NCI-H774 (cell line): ENCODE measurements around the gene ATP6V0E1.
A peak's percentile ranks its signal among the peaks of the same experiment; 100 is the strongest.
"Not testable (repeated sequence)": the region's sequence is repeated elsewhere in the genome, so short reads cannot be mapped to it uniquely, and the experiment has no call there.

Experiments used
- DNase-seq: peaks from one replicate; lab custom pipeline; 2025; lab: John Stamatoyannopoulos, UW

ATP6V0E1 gene

GRCh38 chr5:173039188-173039587 is 55.6 kb downstream of the ATP6V0E1 start:
- no peak for DNase-seq

- DNase-seq, result no peak
Observed at GRCh38 chr5:173039964-173040363, 56.4 kb downstream of the ATP6V0E1 start.

GRCh38 chr5:173041881-173042762 is 58.6 kb downstream of the ATP6V0E1 start:
- DNase-seq, result no peak

GRCh38 chr5:173042763-173043107 is 59.2 kb downstream of the ATP6V0E1 start:
- no peak for DNase-seq

- no peak for DNase-seq
Observed at GRCh38 chr5:173045474-173045873, 61.9 kb downstream of the ATP6V0E1 start.

GRCh38 chr5:173047096-173047837 is 63.7 kb downstream of the ATP6V0E1 start:
- not testable (repeated sequence) for DNase-seq

DNA sequence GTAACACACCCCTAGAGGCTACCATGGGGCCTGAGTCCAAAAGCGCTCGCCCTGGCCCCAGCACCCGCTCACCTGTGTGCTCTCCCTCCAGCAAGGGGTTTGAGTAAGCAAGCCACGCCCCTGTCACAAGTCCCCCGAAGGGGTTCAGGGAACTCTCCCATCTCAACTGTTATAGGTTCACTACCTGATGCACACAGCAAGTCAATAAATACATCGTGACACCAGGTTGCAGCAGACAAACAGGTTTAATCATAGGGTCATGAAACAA is 64.2 kb downstream of the ATP6V0E1 start:
- DNase-seq, result no peak

- no peak for DNase-seq
Observed at GRCh38 chr5:173050791-173051190, 67.2 kb downstream of the ATP6V0E1 start.

GRCh38 chr5:173051746-173052145 is 68.2 kb downstream of the ATP6V0E1 start:
- no peak for DNase-seq

DNA sequence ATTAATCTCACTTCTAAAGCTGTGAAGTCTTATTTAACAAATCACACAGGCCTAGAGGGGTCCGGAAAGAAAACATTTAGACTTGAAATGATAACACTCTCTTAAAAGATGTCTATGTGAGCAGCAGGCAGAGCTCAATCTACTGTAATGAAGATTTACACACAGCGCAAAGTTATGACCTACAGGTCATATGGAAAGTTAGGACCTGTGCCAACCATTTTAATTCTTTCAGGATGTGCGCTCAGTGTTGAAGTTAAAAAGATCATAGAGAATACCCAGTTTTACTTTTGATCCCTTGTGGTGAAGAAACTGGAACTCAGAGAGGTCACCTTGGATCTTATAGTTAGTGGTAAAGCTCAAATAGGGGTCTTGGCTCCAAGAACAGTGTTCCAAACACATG is 69.5 kb downstream of the ATP6V0E1 start:
- no peak for DNase-seq

DNA sequence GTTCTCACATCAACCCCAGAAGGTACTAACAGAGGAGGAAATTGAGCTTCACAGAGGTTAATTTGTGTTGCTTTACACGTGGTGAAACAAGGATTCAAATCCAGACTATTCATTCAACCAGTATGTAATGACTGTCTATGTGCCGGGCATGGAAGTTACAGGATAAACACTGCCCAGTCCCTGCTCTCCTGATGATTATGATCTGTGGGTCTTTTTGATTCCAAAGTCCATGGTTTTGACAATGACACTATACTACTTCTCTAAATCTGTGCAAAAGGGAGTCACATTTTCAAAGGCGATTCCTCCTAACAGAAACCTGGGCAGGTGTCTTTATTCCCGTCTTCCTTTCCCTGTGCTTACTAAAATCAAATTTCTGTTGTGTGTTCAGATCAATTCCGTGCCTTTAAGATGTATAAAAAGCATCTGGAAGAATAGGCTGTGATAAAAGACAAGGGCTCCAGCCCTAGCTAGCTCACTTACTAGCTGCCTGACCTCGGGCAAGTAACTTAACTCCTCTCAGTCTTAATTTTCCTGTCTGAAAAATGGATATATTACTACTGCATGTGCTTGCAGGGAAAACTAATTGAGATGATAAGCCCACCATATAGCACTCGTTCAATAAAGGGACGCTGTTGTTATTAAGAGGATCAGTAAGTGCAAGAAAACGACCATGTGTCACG is 71.6 kb downstream of the ATP6V0E1 start:
- no peak for DNase-seq

- no peak for DNase-seq
Observed at GRCh38 chr5:173055722-173055982, 72.1 kb downstream of the ATP6V0E1 start.

DNA sequence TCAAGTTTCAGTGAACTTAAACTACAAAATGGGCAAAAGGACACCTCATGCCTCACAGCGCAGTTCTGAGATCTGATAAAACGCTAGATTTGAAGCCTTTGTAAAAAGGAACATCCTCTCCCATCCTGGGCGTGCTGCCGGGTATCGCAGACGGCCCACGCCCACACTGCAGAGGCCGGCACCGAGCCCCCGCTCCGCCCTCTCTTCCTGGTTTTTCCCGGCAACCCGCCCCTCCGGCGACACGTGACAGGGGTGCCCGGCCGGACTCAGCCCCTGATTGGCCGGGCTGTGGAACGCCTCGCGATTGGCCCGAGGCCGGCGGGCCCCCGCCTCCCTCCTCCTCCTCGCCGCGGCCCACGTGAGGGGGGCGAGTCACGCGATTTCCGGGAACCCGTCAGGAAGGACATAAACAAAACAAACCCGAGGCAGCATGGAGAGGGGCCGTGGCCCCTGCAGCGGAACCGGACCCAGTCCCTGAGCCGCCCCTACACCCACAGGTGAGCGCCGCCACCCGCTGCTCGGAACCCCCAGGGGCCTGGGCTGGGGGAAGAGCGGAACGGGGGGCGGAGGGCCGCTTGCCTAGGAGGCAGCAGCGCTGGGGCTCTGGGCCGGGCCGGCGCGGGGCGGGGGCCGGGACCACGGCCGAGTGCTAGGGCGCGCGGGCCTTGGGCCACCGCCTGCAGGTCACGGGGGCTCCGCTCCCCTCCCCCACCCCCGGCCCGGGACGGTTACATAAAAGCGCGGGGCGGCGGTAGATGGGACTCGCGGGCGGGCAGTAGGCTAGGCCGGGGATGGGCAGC is 72.6 kb downstream of the ATP6V0E1 start, which contains the start of gene CREBRF:
Gene CREBRF (plus strand): TSS at position 370 of the 800 bp plus-strand sequence. CDS start 24,424 bp downstream, outside the sequence.
- peak; percentile 93 for DNase-seq

- DNase-seq, result peak; percentile 51
Observed at GRCh38 chr5:173056783-173057061, 73.2 kb downstream of the ATP6V0E1 start.

DNA sequence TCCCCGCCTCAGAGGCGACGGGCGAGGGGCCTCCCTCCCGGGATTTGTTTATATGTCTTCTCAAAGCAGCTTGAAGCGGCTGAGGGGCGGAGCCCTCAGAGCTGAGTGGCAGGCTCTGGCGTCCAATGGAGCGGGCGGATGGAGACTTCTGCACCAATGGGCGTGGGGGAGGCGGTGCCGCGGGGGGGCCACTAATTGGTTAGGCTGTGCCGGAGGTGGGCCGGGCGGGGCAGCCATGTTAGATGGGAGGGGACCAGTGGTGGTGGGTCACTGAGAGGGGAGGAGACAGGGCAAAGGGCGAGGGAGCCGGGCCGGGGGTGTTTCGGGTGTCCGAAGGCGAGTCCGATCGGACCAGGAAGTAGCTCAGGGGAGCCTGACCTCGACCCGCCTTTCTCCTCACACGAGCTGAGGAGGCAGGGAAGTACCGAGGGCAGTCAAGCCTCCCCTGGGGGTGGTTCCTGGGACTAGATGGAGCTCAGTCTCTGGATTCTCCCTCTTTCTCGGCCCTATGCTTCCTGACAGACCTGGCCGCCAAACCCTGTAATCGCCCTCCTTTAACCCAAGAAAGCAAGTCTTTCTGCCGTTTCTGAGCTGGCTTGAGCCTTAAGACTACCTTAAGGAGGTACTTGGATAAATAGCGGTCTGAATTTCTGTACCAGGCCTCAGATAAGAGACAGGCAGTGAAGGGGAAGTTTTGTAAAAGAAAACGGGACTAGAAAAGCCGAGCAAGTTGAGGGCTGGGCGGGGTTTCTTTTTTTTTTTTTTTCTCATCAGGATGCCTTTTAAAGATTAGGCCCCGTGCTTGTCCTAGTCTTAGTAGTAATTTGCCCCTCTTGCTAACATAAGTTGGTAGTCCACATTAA is 73.7 kb downstream of the ATP6V0E1 start:
- DNase-seq, result peak; percentile 98

GRCh38 chr5:173062141-173062540 is 78.6 kb downstream of the ATP6V0E1 start:
- no peak for DNase-seq

DNA sequence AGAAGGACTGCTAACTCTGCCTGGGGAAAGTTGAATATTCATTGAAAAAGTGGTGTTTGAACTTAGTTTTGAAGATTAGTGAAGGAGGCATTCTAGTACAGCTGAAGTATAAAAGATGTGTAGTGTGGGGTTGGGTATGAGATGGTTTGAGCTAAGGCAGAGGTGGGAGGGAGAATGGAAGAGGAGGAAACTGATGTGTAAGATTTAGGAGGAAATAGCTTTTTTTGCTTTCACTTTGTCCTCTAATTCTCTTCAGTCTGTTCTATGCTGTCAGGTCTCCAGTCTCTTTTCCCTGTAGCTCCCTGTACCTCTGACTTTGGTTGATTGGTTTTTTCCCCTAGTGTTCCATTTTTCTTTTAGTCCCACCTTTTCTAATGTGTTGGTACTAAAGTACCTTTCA is 81.6 kb downstream of the ATP6V0E1 start:
- DNase-seq, result no peak

DNA sequence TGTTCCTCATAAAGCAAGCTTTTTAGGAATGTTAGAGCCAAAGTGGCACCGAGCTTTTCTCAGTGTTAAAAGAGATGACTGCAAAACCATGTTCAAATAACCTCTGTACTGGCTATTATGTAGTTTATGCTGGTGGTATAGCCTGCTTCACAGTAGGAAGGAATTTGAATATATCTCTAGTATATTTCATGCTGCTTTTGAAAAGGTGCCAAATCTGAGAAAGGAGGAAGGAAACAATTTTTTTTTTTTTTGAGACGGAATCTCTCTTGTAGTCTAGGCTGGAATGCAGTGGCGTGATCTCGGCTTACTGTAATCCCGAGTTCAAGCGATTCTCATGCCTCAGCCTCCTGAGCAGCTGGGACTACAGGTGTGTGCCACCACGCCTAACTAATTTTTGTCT is 86.1 kb downstream of the ATP6V0E1 start:
- no peak for DNase-seq

- DNase-seq, result no peak
Observed at GRCh38 chr5:173075137-173075843, 91.7 kb downstream of the ATP6V0E1 start.

DNA sequence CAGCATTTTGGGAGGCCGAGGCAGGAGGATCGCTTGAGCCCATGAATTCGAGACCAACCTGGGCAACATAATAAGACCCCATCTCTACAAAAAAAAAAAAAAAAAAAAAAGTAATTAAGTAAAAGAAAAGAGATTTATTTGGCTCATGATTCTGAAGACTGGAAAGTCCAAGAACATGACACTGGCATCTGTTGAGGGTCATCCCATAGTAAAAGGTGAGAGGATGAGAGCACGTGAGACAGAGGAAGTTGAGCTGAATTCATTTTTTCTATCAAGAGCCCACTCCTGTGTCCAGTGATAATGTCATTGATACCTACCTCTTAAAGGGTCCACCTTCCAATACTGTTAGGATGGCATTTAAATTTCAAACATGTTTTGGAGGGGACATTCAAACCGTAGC is 92.4 kb downstream of the ATP6V0E1 start:
- no peak for DNase-seq

DNA sequence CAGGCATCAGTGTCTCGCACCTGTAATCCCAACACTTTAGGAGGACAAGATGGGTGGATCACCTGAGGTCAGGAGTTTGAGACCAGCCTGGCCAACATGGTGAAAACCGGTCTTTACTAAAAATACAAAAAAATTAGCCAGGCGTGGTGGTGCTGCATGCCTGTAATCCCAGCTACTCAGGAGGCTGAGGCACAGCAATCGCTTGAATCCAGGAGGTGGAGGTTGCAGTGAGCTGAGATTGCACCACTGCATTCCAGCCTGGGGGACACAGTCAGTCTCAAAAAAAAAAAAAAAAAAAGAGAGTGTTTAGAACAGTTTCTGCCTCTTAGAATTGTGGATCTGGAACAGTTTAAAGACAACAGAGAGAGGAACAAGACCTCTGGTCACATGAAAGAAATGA is 92.9 kb downstream of the ATP6V0E1 start:
- not testable (repeated sequence) for DNase-seq
